ENCODE data around the gene MAP3K8.

DNA sequence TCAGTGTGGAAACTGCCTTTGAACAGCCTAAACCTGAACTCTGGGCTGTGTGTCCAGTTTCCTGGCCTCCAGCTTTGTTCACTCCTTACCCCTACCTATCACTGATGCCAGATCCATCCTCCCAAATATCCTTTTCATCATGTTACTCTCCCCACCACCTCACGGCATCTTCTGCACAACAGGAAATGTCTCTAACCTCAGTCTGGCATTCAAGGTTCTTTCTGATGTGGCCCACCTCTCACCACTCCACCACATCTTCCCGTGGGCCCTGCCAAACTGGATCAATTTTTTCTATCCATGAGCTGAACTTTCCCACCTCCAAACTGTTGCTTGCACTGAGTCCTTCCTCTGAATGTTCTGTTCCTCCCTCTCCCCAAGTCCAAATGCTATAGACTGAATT, 35.8 kb upstream of the MAP3K8 start:
- TF ChIP-seq GATA2 (IDR thresholded peaks at IDR 0.05; ENCODE audit: low read depth, low read length) (no peak), GATA3 (IDR thresholded peaks at IDR 0.05; ENCODE audit: low read depth, low read length) (no peak)

Measured in SH-SY5Y (cell line).